AG04449 (cell line): ENCODE measurements around the gene LRG1.

Source experiments
- CTCF ChIA-PET: fragments of 350-600 bp; formaldehyde crosslinking; extraction: SDS; loops from one replicate; lab custom pipeline; 2021; ENCODE audit warnings: antibody characterized with exemption; lab: Yijun Ruan, JAX
- POLR2A ChIA-PET: fragments of 400-600, 350-600 bp; formaldehyde crosslinking; extraction: SDS; loops from one replicate; lab custom pipeline; 2020; ENCODE audit warnings: antibody characterized with exemption, inconsistent platforms; lab: Yijun Ruan, JAX
- DNase-seq: peaks from one replicate; pipeline ENCODE4 v3.0.0-alpha.2; 2010; ENCODE audit warnings: low read depth, low spot score
- H3K4me3 ChIP-seq: 2 replicates; pipeline ENCODE4 v1.5.1; 2011; ENCODE audit warnings: low read depth, mild to moderate bottlenecking, control low read depth, low read length
- TF ChIP-seq, protein P1 (sequence below): IDR thresholded peaks from one replicate; pipeline ENCODE4 v1.5.1; 2011; ENCODE audit warnings: mild to moderate bottlenecking, moderate library complexity, low read length, control low read depth, inconsistent platforms; ENCODE audit not compliant: insufficient read depth; ENCODE audit errors: missing control alignments

LRG1 gene

DNA sequence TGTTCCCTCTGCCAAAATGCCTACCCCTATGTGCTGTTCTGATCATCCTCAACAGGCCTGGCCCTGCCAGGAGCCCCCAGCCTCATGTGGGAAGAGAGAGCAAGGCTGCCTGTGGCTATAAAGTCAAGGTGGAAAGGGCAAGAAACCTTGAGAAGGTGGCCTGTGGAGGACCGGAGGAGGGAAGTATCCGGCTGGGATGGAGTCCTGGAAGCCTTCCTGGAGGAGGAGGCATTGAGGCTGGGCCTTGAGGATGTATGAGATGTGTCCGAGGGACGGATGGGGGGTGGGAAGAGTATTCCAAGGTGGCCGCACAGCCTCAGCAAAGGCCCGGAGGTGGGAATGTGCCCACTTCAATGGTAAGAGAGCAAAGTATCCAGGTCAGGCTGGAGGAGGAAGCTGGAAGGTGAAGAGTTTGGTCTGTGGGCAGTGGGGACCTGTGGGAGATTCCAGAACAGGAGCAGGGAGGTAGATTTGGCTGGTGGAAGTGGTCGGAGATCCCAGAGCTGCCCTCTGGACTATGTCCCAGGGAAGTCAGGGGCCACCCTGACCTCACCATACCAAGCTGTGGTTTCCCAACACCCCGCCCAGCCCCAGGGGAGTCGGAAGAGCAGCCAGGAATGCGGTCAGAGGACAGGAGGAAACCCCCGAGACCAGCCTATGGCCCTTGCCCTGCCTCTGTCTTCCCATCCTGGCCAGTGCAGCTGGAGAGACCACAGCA lies 18.5 kb downstream of the LRG1 start:
- ChIA-PET POLR2A (interaction anchor here (0.8 kb wide), 1 partner anchor 46 kb away, joined by 3 read pairs; no protein-coding TSS in a partner anchor), CTCF (interaction anchor here (1.1 to 5.8 kb wide), 4 partner anchors 13 to 113 kb away, joined by 3 to 84 read pairs (median 12); partner anchors contain the start of gene PLIN5)
- no peak overlapping the region for H3K4me3 ChIP-seq
- no peak for DNase-seq
- TF ChIP-seq, protein P1, sequence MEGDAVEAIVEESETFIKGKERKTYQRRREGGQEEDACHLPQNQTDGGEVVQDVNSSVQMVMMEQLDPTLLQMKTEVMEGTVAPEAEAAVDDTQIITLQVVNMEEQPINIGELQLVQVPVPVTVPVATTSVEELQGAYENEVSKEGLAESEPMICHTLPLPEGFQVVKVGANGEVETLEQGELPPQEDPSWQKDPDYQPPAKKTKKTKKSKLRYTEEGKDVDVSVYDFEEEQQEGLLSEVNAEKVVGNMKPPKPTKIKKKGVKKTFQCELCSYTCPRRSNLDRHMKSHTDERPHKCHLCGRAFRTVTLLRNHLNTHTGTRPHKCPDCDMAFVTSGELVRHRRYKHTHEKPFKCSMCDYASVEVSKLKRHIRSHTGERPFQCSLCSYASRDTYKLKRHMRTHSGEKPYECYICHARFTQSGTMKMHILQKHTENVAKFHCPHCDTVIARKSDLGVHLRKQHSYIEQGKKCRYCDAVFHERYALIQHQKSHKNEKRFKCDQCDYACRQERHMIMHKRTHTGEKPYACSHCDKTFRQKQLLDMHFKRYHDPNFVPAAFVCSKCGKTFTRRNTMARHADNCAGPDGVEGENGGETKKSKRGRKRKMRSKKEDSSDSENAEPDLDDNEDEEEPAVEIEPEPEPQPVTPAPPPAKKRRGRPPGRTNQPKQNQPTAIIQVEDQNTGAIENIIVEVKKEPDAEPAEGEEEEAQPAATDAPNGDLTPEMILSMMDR = no peak

DNA sequence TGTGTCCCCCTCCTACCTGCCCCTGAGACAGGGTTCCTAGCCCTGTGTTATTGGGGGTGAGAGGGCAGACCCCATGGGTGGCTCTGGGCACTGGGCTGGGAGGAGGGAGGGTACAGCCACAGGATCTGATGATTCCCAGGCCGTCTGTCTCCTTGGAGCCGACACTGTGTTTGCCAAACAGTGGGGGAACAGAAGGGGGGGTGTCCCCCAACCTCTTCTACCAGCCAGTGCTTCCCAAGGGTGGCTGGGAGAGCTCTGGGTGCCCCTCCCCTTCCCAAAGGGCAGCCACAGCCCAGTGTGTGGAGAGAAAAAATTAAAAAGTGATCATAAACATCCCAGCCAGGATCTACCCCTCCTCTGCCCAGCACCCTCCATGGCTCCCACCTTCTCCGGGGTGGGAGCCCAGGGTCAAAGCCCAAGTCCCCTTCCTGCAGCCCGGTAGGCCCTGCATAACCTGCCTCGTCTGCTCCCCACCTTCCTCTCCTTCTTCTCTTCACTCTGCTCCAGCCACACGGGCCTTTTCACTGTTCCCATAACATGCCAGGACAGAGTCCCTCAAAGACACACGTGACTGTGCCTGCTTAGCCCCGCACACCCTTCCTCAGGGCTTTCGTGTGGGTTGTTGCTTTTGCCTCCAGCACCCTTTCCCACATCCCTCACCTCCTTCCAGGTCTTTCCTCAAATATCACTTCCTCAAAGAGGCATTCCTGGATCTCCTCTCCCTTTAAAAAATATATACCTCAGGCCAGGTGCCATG lies 20.1 kb downstream of the LRG1 start:
- CTCF ChIA-PET = no interaction called here
- TF ChIP-seq, protein P1 = no peak
- no peak for DNase-seq
- POLR2A ChIA-PET = no interaction called here
- no peak overlapping the region for H3K4me3 ChIP-seq

DNA sequence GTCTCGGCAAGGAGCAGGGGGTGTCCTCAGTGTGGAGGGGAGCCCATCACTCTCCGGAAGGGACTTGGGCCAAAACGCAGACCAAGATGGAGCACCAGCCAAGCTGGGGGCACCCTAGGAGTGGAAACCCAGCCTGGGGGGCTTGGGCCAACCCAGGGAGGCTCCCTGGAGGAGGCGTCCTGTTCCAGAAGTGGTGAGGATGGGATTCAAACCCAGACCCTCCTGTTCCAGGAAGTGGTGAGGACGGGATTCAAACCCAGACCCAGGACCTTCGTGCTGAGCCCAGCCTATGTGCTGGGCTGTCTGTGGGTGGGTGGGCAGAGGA lies 20.7 kb downstream of the LRG1 start:
- ChIA-PET POLR2A (no interaction called here), CTCF (no interaction called here)
- TF ChIP-seq, protein P1 = no peak
- no peak overlapping the region for H3K4me3 ChIP-seq
- DNase-seq = no peak

DNA sequence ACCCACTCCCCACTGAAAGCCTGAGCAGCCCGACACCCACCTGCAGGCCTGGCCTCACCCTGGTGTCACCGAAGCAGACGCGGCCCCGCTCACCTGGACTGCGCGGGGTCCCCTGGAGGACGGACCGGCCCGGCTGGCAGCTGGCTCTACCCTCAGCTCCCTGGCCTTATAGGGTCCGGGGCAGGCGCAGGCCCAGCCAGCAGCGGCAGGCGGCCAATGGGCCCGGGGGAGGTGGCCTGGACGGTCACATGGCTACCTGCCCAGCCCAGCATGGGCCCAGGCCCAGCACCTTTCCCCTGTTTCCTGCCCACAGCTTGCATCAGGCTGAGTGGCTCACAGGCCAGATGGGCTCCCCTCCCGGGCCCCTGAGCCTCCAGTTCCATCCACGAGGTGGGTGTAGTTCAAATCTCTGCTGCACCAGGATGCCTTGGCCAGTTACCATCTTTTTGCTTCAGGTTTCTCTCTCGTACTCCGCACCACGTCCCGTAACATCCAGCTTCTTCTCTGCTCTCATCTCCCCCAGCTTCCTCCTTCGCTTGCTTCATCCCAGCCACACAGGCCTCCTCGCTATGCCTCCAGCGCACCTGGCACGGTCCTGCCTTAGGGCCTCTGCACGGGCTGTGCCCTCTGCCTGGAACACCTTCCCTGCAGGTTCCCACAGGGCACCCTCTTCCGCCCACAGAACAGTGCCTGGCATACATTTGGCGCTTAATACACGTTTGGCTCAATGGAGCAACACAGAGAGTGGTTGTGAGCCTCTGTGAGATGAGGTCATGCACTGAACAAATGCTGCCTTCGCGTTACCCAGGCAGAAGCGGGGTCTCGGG lies 21.3 kb downstream of the LRG1 start, which contains the start of gene PLIN4:
Gene PLIN4 (minus strand): TSS at position 142 of the 827 bp plus-strand sequence. CDS start 214 bp downstream, outside the sequence.
- DNase-seq = no peak
- POLR2A ChIA-PET = no interaction called here
- TF ChIP-seq, protein P1 = no peak
- CTCF ChIA-PET = interaction anchor here (0.9 to 1.3 kb wide), 3 partner anchors 16 to 251 kb away, joined by 3 to 6 read pairs (median 4); partner anchors contain the start of gene PLIN5
- no peak within 1 kb of the TSS for H3K4me3 ChIP-seq

DNA sequence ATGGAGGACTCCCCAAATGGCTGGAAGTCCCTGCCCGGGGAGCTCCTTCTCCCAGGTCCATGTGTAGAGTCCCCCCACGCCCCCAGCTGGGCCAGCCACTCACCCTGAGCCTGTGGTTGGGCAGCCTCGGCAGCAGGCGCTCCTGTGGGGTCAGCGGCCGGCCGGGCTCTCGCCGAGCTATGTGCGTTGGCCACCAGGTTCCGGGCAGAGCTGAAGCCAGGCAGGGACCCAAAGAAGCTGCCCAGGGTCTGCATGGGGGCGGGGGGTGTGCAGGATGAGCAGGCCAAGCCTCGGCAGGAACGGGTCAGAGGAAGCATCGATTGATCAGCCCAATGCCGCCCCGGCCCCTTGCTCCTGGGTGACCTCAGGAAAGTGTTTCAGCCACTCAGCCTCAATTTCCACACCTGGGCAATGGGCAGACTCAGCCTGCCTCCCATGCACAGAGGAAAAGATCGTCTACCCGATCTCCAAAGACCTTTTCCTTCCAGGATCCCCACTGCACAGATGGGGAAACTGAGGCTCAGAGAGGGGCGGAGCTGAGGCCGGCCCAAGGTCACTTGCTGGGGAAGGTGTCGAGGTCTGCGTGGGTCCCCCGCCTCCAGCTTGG lies 22.3 kb downstream of the LRG1 start:
- no peak overlapping the region for H3K4me3 ChIP-seq
- DNase-seq = no peak
- TF ChIP-seq, protein P1 = no peak
- POLR2A ChIA-PET = no interaction called here
- CTCF ChIA-PET = interaction anchor here (0.9 to 2.7 kb wide), 4 partner anchors 8 to 250 kb away, joined by 3 to 17 read pairs (median 5); partner anchors contain the start of gene PLIN5
